Erythroblast (primary cell): ENCODE results near the gene NEK11.

Experiments
- GATA1 ChIP-seq: IDR thresholded peaks from 2 replicates; pipeline ENCODE4 v1.6.1; 2011; ENCODE audit warnings: low read depth, mild to moderate bottlenecking, control low read depth, low read length, moderate library complexity
- POLR2A ChIP-seq: IDR thresholded peaks from 2 replicates; pipeline ENCODE4 v1.6.1; 2011; ENCODE audit warnings: mild to moderate bottlenecking, low read length

- TF ChIP-seq POLR2A (no peak), GATA1 (no peak)
Observed at GRCh38 chr3:131110087-131110486, 83.4 kb downstream of the NEK11 start.
